CD4-positive, alpha-beta T cell treated with Interleukin-1 beta for 1 hour (primary cell): Measurements from ENCODE around the gene GRM8.

Source experiments
- DNase-seq, 2 donors: peaks; one replicate each; pipeline ENCODE4 v3.0.0-alpha.2; 2020 to 2022

GRM8 gene

GRCh38 chr7:126495001-126495400 lies 757.7 kb downstream of the GRM8 start:
- DNase-seq, result no peak

GRCh38 chr7:126493801-126494200 lies 758.9 kb downstream of the GRM8 start:
- no peak for DNase-seq

- DNase-seq, result no peak
Observed at GRCh38 chr7:126489874-126490273, 762.9 kb downstream of the GRM8 start.

- no peak for DNase-seq
Observed at GRCh38 chr7:126487728-126488442, 764.9 kb downstream of the GRM8 start.

- no peak for DNase-seq
Observed at GRCh38 chr7:126486806-126487205, 765.9 kb downstream of the GRM8 start.

- DNase-seq, result no peak
Observed at GRCh38 chr7:126485791-126486190, 767.0 kb downstream of the GRM8 start.

- no peak for DNase-seq
Observed at GRCh38 chr7:126483972-126484371, 768.8 kb downstream of the GRM8 start.

GRCh38 chr7:126472825-126473224 lies 779.9 kb downstream of the GRM8 start:
- no peak for DNase-seq

GRCh38 chr7:126462405-126462804 lies 790.3 kb downstream of the GRM8 start:
- DNase-seq, result no peak

- DNase-seq, result no peak
Observed at GRCh38 chr7:126460664-126461063, 792.1 kb downstream of the GRM8 start.

- DNase-seq, result no peak
Observed at GRCh38 chr7:126453104-126453503, 799.6 kb downstream of the GRM8 start.

- DNase-seq, result no peak
Observed at GRCh38 chr7:126450269-126450671, 802.5 kb downstream of the GRM8 start.

- DNase-seq, result no peak
Observed at GRCh38 chr7:126449611-126450268, 803.0 kb downstream of the GRM8 start.

GRCh38 chr7:126447984-126448383 lies 804.8 kb downstream of the GRM8 start:
- DNase-seq, result no peak

- DNase-seq, result no peak
Observed at GRCh38 chr7:126445991-126446390, 806.8 kb downstream of the GRM8 start.

GRCh38 chr7:126443951-126444350 lies 808.8 kb downstream of the GRM8 start:
- DNase-seq, result no peak

GRCh38 chr7:126442908-126443307 lies 809.8 kb downstream of the GRM8 start:
- no peak for DNase-seq

GRCh38 chr7:126441745-126442144 lies 811.0 kb downstream of the GRM8 start:
- no peak for DNase-seq

GRCh38 chr7:126440542-126440941 lies 812.2 kb downstream of the GRM8 start:
- DNase-seq, result no peak

GRCh38 chr7:126436213-126436868 lies 816.4 kb downstream of the GRM8 start:
- DNase-seq, result no peak

- no peak for DNase-seq
Observed at GRCh38 chr7:126426652-126427051, 826.1 kb downstream of the GRM8 start.

- no peak for DNase-seq
Observed at GRCh38 chr7:126424985-126425384, 827.8 kb downstream of the GRM8 start.

- DNase-seq, result no peak
Observed at GRCh38 chr7:126419047-126419446, 833.7 kb downstream of the GRM8 start.

- DNase-seq, result no peak
Observed at GRCh38 chr7:126411821-126412383, 840.8 kb downstream of the GRM8 start.
